Measurements from ENCODE around the gene ANKRD53.
A peak's percentile ranks its signal among the peaks of the same experiment; 100 is the strongest.

The ANKRD53 gene

DNA sequence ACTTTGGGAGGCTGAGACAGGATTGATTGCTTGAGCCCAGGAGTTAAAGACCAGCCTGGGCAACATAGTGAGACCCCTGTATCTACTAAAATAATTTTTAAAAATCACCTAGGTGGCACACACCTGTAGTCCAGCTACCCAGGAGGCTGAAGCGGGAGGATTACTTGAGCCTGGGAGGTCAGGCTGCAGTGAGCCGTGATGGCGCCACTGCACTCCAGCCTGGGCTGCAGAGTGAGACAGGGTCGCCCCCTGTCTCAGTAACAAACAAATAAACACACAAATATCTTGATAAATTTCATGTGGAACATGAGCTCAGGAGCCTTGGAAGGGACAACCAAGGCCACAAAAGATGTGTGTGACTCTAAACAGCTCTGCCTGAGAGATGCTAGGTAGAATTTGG is 11.7 kb upstream of the ANKRD53 start:
- in situ Hi-C loops (cut with HindIII; ENCODE audit: low sequenced_read_pairs) = no loop called here
- TF ChIP-seq, protein P1, sequence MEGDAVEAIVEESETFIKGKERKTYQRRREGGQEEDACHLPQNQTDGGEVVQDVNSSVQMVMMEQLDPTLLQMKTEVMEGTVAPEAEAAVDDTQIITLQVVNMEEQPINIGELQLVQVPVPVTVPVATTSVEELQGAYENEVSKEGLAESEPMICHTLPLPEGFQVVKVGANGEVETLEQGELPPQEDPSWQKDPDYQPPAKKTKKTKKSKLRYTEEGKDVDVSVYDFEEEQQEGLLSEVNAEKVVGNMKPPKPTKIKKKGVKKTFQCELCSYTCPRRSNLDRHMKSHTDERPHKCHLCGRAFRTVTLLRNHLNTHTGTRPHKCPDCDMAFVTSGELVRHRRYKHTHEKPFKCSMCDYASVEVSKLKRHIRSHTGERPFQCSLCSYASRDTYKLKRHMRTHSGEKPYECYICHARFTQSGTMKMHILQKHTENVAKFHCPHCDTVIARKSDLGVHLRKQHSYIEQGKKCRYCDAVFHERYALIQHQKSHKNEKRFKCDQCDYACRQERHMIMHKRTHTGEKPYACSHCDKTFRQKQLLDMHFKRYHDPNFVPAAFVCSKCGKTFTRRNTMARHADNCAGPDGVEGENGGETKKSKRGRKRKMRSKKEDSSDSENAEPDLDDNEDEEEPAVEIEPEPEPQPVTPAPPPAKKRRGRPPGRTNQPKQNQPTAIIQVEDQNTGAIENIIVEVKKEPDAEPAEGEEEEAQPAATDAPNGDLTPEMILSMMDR (IDR thresholded peaks at IDR 0.05; ENCODE audit: low read depth, low read length, missing control alignments) = no peak
- no peak overlapping the region for H3K4me3 ChIP-seq (ENCODE audit: low read depth, low read length)
- no peak for DNase-seq (ENCODE audit: low read depth)

DNA sequence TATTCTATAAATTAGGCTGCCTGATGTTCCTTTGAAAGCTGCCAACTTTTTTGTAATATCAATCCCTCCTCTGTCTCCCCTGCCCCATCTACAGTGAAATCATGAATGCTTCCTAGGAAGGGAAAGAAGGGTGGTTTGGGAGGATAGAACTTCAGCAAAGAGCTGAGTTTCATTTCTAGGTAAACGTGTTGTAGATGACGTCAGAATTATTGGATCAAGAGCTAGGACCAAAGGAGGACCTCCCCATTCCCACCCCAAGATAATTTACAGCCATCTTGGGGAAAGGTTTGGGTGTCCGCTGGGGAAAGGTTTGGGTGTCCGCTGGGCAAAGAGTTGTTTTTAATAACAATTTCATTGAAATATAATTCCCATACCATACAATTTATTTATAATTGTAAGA is 11.2 kb upstream of the ANKRD53 start:
- no peak for DNase-seq (ENCODE audit: low read depth)
- H3K4me3 ChIP-seq (ENCODE audit: low read depth, low read length) = no peak overlapping the region
- TF ChIP-seq, protein P1 (IDR thresholded peaks at IDR 0.05; ENCODE audit: low read depth, low read length, missing control alignments) = no peak
- in situ Hi-C loops (cut with HindIII; ENCODE audit: low sequenced_read_pairs) = no loop called here

DNA sequence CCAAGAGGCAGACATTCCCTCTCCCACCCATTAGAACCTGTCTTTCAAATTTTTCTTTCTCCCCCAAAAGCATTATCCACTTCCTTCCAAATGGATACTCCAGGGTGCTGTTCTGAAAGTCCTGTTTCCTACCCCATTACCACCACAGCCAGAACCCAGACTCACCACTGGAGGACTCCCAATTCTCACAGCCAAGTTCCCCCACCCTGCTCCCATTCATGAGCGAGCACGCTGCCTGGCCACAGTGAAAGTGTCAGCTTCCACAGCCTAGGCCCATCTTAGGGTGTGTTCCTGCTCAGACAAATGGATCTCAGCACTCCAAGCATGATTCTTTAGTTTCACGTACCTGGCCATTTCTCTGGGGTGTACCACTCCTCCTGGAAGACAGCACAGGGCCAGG is 3.8 kb upstream of the ANKRD53 start:
- H3K4me3 ChIP-seq (ENCODE audit: low read depth, low read length) = no peak overlapping the region
- no peak for DNase-seq (ENCODE audit: low read depth)
- TF ChIP-seq, protein P1 (IDR thresholded peaks at IDR 0.05; ENCODE audit: low read depth, low read length, missing control alignments) = no peak
- in situ Hi-C loops (cut with HindIII; ENCODE audit: low sequenced_read_pairs) = no loop called here

DNA sequence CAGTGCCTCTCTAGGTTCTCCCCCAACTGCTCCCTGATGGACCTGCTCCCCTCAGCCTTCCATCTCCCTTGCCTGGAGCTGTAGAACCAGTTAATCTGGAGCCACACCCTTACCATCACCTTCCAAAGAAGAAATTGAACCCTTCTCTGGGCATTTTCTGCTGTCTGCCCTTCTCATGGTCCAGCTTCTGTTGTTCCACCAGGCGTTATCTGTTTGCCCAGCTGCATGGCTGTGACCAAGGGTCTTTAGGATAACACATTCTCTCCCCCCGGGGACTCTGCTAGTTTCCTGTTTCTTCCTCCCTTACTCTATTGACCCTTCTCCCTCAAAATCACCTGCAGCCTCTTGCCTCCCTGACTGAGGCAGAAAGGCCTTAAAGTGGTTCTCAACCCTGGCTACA is 3.2 kb upstream of the ANKRD53 start:
- DNase-seq (ENCODE audit: low read depth) = no peak
- TF ChIP-seq, protein P1 (IDR thresholded peaks at IDR 0.05; ENCODE audit: low read depth, low read length, missing control alignments) = no peak
- H3K4me3 ChIP-seq (ENCODE audit: low read depth, low read length) = no peak overlapping the region
- in situ Hi-C loops (cut with HindIII; ENCODE audit: low sequenced_read_pairs) = no loop called here

DNA sequence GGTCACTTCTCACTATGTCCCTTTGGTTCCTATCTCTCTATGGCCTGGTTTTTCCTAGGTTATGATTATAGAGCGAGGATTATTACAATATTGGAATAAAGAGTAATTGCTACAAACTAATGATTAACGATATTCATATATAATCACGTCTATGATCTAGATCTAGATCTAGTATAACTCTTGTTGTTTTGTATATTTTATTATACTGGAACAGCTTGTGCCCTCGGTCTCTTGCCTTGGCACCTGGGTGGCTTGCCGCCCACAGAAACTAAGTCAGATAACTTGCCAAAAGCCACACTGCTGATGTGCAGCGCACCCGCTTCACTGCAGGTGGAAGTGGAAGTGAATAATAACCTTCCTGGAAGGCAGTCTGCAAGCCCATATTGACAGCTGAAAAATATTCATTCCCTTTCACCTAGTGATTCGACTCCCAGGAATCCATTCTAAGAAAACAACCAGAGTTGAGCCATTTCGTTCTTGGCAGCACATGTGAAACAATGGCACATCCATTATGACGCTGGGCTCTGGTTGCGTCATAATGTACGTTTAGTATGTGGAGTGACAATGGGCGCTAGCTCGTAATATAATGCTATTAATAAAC is 725 bp upstream of the ANKRD53 start:
- peak; percentile 55 for DNase-seq (ENCODE audit: low read depth)
- H3K4me3 ChIP-seq (ENCODE audit: low read depth, low read length) = peak overlapping the region; percentile 49
- TF ChIP-seq, protein P1 (IDR thresholded peaks at IDR 0.05; ENCODE audit: low read depth, low read length, missing control alignments) = no peak
- in situ Hi-C loops (cut with HindIII; ENCODE audit: low sequenced_read_pairs) = no loop called here

DNA sequence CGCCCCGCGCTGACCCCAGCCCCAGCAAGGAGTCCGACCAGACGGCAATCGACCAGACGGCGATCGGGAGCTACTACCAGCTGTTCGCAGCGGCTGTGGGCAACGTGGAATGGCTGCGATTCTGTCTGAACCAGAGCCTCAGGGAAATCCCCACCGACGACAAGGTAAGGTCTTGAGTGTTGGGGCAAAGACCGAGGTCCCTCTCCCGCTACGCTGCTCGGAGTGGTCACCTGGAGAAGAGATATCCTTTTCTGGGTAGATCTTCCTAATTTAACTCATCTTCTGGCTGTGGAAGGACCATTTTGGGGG is 704 bp downstream of the ANKRD53 start:
- no peak for DNase-seq (ENCODE audit: low read depth)
- in situ Hi-C loops (cut with HindIII; ENCODE audit: low sequenced_read_pairs) = no loop called here
- TF ChIP-seq, protein P1 (IDR thresholded peaks at IDR 0.05; ENCODE audit: low read depth, low read length, missing control alignments) = no peak
- peak overlapping the region; percentile 49 for H3K4me3 ChIP-seq (ENCODE audit: low read depth, low read length)

DNA sequence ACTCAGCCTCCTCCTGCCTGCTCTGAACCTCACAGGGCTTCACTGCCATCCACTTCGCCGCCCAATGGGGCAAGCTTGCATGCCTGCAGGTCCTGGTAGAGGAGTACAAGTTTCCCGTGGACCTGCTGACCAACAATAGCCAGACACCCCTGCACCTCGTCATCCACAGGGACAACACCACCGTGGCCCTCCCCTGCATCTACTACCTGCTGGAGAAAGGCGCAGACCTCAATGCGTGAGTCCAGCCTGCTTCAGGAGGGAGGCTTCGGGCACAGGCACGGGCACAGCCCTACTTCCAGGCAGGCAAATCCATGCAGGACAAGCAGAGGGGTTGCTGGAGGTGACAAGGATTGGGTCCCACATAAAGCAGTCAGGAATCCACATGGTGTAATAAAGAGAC is 1.2 kb downstream of the ANKRD53 start:
- no peak for DNase-seq (ENCODE audit: low read depth)

More for the DNA sequence above, 1.2 kb downstream of the ANKRD53 start:
- TF ChIP-seq, protein P1 (IDR thresholded peaks at IDR 0.05; ENCODE audit: low read depth, low read length, missing control alignments) = no peak
- no peak overlapping the region for H3K4me3 ChIP-seq (ENCODE audit: low read depth, low read length)
- in situ Hi-C loops (cut with HindIII; ENCODE audit: low sequenced_read_pairs) = no loop called here

All from astrocyte of the cerebellum (primary cell).